T-helper 2 cell treated with Interferon-gamma antibody and Interleukin-4, amounts not matched to agents 100 ng/mL and 5 ng/mL, for 36 hours (primary cell): ENCODE measurements around the gene JADE3. TPM values are rescaled to one million over a fixed set of nuclear protein-coding genes. Genes with fewer than 3 reads are reported as not detected.

ENCODE experiments used
- intact Hi-C: fragments of 100-400 bp; cut with micrococcal nuclease; formaldehyde crosslinking; loops from one replicate; pipeline ENCODE4 v1.15.1; 2023
- total RNA-seq: library from RNA; stranded (reverse); gene quantifications from 2 replicates; pipeline ENCODE4 v1.2.3, GENCODE V29; 2022

JADE3 gene
- total RNA-seq, 1 donor from 2014 or later = 1.1 TPM

- intact Hi-C loops = no loop called here
Measured at GRCh38 chrX:46994096-46994495, 81.9 kb downstream of the JADE3 start.

GRCh38 chrX:47012131-47012530 lies 99.9 kb downstream of the JADE3 start:
- intact Hi-C loops = no loop called here

DNA sequence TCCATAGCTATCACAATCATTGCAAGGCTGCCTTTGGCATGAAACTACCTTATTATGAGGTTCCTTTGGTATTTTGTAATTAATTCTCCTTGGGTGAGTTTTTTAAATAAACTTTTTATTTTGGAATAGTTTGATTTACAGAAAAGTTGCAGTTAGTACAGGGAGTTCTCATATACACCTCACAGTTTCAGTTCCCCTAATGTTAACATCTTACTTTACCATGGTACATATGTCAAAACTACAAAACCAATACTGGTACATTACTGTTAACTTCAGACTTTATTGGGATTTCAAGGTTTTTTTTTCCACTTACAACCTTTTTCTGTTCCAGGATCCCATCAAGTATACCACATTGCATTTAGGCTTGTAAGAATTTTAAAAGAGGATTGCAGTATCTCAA lies 114.0 kb downstream of the JADE3 start:
- intact Hi-C loops = no loop called here

- intact Hi-C loops = no loop called here
Measured at GRCh38 chrX:47030339-47030738, 118.1 kb downstream of the JADE3 start.

DNA sequence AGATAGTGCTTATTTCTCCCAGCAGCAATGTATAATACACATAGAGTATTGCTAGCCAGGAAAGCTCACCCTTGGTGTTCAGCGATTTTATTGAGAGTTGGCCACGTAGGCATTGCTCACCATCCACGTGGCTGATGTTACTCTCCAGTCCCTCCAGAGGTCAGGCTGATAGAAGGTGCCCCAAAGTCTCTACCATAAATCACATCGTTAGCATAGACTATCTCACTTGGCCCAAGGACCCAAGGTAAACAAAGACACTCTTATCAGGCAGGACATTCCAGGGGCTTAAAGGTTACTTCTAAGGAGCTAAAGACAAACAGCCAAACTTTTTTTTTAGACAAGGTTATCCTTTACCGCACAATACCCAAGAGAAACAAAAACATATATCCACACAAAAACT lies 135.8 kb downstream of the JADE3 start:
- intact Hi-C loops = no loop called here

GRCh38 chrX:47059142-47059874 lies 147.1 kb downstream of the JADE3 start:
- intact Hi-C loops = no loop called here

DNA sequence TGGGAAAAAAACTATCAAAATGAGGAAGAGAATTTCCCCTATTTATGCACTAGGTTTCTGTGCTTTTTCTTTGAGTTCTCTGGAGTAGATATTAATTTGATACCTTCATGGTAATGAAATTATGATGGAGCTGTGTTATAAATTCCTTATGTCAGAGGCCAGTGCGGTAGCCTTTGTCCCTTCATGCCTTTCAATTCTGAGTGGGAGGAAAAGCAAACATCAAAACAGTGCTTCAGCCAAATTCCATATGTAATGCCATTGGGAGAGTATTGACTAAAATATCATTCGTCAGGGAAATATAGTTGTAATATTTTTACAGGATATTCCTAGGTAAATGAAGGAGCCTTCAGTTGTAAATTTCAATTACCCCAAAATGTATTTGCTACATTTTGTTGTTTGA lies 148.5 kb downstream of the JADE3 start:
- intact Hi-C loops = no loop called here

- intact Hi-C loops = no loop called here
Measured at GRCh38 chrX:47061238-47061919, 149.2 kb downstream of the JADE3 start.

- intact Hi-C loops = no loop called here
Measured at GRCh38 chrX:47063179-47063578, 151.0 kb downstream of the JADE3 start.

- intact Hi-C loops = no loop called here
Measured at GRCh38 chrX:47068214-47068613, 156.0 kb downstream of the JADE3 start.

GRCh38 chrX:47068720-47069119 lies 156.5 kb downstream of the JADE3 start:
- intact Hi-C loops = no loop called here

DNA sequence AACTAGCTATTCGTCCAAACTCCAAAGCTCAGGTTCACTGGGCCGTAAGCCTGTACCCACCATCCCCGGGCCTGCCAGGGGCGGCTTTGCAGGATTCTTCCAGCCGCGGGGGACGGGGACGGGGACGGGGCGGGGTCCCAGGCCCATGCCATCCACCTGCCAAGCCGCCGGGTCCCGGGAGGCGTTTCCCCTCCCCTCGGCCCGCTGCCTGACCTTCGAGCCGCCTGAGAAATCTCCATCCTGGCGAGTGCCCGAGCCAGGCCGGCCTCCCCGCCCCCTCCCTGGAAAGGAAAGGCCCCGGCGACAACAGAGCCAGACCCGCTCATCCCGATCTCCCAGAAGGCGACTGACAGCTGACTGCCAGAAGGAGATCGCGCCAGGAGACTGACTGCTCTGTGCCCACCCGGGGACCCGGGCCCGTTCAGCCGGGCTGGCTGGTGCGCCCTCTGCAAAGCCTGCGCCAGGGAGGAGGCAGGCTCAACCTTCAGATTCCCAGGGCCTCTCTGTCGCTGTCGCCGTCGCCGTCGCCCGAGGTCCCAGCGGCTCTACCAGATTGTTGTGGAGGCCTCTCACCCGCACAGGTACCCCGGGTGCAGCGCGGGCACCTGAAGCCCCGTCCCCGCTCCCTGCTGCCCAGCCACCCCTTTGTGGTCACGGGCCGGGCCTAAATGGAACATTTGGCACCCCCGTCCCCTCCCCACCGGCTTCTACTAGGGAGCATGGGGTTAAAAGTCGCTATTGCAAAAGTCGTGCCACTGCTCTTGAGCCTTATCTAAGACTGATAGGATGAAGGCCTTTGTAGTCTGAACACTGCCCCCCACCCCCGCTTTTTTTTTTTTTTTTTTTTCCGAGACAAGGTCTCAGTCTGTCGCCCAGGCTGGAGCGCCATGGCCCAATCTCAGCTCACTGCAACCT lies 166.2 kb downstream of the JADE3 start, which contains the start of gene RGN:
TSS of gene RGN (plus strand) at position 315 of the 915 bp plus-strand sequence. CDS start 2,702 bp downstream, outside the sequence.
- intact Hi-C loops = no loop called here

DNA sequence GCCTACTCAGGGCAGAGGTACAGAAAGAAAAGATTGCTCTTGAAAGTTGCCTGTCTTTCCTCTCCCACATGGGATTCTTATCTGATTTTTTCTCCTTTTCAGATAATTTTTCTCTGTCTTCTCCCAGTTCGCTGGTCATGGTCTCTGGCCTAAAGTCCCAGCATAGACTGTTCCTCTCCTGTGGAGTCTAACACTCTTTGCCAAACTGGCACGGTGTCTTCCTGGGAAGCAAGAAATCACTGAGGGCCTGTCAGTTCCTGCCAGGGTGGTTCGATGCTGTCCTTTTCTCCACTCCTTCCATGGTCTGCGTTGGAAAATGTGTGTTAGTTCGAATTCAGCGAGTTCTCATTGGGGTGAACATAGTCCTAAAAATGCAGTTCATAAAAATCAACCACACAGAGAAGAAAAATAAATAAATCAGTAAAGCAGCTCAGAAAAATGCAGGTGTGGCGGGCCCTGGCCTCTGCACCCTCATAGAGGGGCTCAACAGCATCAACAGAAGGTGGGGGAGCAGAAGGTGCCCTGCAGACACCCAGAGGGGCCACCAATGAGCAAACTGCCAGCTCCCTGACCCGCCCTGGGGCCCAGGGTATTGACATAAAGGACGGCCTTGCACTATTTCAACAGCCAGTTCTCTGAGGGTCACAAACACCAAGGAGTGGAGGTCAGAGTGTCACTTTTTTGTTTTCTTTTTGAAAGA lies 168.1 kb downstream of the JADE3 start:
- intact Hi-C loops = no loop called here

GRCh38 chrX:47080915-47081236 lies 168.7 kb downstream of the JADE3 start:
- intact Hi-C loops = no loop called here

DNA sequence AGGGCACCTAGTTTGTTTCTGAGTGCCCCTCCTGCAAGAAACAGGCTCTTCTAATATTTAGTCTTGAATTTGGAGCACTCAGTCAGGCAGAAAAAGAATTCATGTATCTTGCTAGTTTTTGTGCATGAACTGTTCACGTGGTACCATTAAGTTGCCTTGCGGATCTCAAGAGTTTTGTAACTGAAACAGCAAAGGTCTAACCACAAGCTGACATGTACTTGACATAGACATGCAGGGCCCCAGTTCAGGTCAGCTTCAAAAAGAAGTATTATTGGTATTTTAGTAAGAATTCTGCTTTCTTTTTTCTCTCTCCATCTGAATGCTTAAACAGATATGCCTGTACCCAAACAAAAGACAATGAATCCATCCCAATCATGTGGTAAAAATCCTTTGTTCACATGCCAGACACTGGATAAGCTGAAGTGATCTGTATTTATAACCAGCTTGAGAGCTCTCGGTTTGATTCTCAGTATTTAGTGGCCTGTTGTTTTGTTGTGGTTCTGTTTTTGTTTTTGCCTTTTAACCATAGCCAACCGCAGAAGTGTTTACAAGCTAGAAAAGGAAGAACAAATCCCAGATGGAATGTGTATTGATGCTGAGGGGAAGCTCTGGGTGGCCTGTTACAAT lies 179.0 kb downstream of the JADE3 start:
- intact Hi-C loops = no loop called here

DNA sequence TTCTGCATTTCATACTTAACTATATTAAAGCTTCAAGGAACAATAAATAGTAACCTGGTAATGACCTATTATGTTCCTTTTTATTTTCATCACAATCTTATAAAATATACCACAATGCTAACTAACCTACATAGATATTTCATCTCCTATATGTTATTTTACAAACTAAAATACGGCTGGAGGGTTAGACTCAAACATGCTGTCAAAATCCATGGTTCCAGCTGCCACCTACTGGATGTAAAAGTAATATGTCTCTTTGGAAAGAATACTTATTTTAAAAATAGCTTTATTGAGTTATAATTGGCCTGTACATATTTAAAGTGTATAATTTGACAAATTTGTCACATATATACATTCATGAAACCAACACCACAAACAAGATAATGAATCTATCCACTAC lies 181.0 kb downstream of the JADE3 start:
- intact Hi-C loops = loop anchor here (2.0 kb wide), 1 partner anchor 190 kb away; no protein-coding TSS in a partner anchor

- intact Hi-C loops = loop anchor here (2.0 kb wide), 1 partner anchor 191 kb away; no protein-coding TSS in a partner anchor
Measured at GRCh38 chrX:47093860-47094259, 181.6 kb downstream of the JADE3 start.

DNA sequence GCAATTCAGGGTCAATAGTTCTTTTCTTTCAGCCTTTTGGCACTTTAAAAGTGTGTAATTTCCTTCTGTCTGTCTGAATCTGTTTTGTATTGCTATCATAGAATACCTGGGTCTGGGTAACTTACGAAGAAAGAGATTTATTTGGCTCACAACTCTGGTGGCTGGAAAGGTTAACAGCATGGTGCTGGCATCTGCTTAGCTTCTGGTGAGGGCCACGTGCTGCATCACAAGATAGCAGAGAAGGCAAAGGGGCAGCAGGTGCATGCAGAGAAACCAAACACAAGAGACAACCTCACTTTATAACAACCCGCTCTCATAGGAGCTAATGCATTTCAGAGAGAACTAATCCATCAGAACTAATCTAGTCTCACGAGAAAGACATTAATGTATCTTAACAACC lies 184.8 kb downstream of the JADE3 start:
- intact Hi-C loops = no loop called here

- intact Hi-C loops = no loop called here
Measured at GRCh38 chrX:47098338-47099094, 186.3 kb downstream of the JADE3 start.

DNA sequence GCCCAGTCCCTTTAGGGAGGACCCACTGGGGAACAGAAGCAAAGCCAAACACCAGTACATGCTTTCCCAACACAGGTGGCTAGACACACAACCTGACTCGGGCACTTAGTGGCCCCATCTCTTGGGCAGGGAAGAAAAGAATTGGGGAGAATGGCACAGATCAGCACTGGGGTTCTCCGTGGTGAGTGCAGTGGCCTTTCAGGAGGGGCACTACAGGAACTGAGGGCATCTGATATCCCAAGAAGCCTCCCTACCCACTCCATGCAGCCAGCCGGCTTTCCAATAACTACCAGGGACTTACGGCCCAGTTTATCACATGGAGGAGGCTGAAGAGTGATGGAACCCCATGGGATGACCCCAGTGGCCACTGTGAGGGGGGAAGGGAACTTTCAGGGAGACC lies 189.0 kb downstream of the JADE3 start:
- intact Hi-C loops = no loop called here
